HCT116 (cell line): ENCODE results near the gene BEND5. TPM values are rescaled to one million over a fixed set of nuclear protein-coding genes. Genes with fewer than 3 reads are reported as not detected.

Source experiments
- ATAC-seq: fragments of 200-7000 bp; cut with Tn5 transposase; 2 replicates; pipeline ENCODE4 v1.9.1; 2020; ENCODE audit warnings: mild to moderate bottlenecking, moderate library complexity
- BruUV-seq: library from RNA; stranded (reverse); fragments of 400-500 nt; replicated peaks from 2 replicates; lab custom pipeline; 2021; lab: Mats Ljungman, UMichigan
- CTCF ChIA-PET: fragments of 300-600 bp; sonication (Branson Sonifier 250); formaldehyde crosslinking; loops from one replicate; lab custom pipeline; 2021; ENCODE audit warnings: antibody characterized with exemption; lab: Charles Lee
- POLR2A ChIA-PET: fragments of 300-600, 350-600 bp; sonication (Branson Sonifier 250); formaldehyde crosslinking; loops from one replicate; lab custom pipeline; 2021; ENCODE audit warnings: antibody characterized with exemption; lab: Charles Lee
- RAD21 ChIA-PET, 2 experiments: fragments of 300-600 bp; sonication (Branson Sonifier 250); formaldehyde crosslinking; loops; one replicate each; lab custom pipeline; 2023; ENCODE audit warnings: low total read pairs in 2 of 2; ENCODE audit not compliant: uncharacterized antibody in 2 of 2, unreplicated experiment in 2 of 2, low non-redundant PET in 1 of 2; lab: Charles Lee
- DNase-seq: peaks from one replicate; pipeline ENCODE4 v3.0.0-alpha.2; 2010; ENCODE audit warnings: low read depth, low spot score
- H2AFZ ChIP-seq: fragments of 200-600 bp; shearing (Covaris generic), sonication (generic); 2 replicates; pipeline ENCODE4 v1.6.1; 2017; ENCODE audit warnings: low read depth, mixed run types, mixed read lengths, antibody characterized with exemption, low read length; ENCODE audit not compliant: poor library complexity, severe bottlenecking
- H3K27ac ChIP-seq: 2 replicates; pipeline ENCODE4 v1.5.1; 2012; ENCODE audit warnings: low read depth, low read length
- H3K27me3 ChIP-seq: fragments of 200-600 bp; sonication (generic); 2 replicates; pipeline ENCODE4 v1.6.1; 2016; ENCODE audit warnings: mixed run types, low read length, mixed read lengths; ENCODE audit not compliant: insufficient read depth
- H3K36me3 ChIP-seq, 2 experiments: fragments of 200-500 bp in 1 of 2; fragments of 200-600 bp in 1 of 2; sonication (Bioruptor generic) in 1 of 2; sonication (generic) in 1 of 2; 2 replicates each; pipeline versions ENCODE4 v1.5.1 to v1.6.1; 2014 to 2016; ENCODE audit warnings: low read length in 2 of 2, inconsistent platforms in 1 of 2, mixed read lengths in 1 of 2, mixed run types in 1 of 2; ENCODE audit not compliant: insufficient read depth in 2 of 2, control insufficient read depth in 1 of 2
- H3K4me1 ChIP-seq, 2 experiments: fragments of 200-600 bp in 1 of 2; sonication (generic) in 1 of 2; 2 replicates each; pipeline versions ENCODE4 v1.5.1 to v1.6.1; 2012 to 2017; ENCODE audit warnings: low read length in 2 of 2, inconsistent platforms in 1 of 2, mild to moderate bottlenecking in 1 of 2, mixed read lengths in 1 of 2, mixed run types in 1 of 2, moderate library complexity in 1 of 2; ENCODE audit not compliant: insufficient read depth in 2 of 2, control insufficient read depth in 1 of 2
- H3K4me2 ChIP-seq: fragments of 200-600 bp; sonication (generic); 2 replicates; pipeline ENCODE4 v1.6.1; 2017; ENCODE audit warnings: mixed run types, low read length, mixed read lengths
- H3K4me3 ChIP-seq, 2 experiments: fragments of 200-600 bp in 1 of 2; sonication (generic) in 1 of 2; replicated peaks in 1 of 2; 2 replicates each; pipeline ENCODE4 v1.5.1; 2011 to 2016; ENCODE audit warnings: low read length in 2 of 2, control low read depth in 1 of 2, low read depth in 1 of 2, mild to moderate bottlenecking in 1 of 2, mixed read lengths in 1 of 2, mixed run types in 1 of 2
- H3K79me2 ChIP-seq: fragments of 200-600 bp; sonication (generic); 2 replicates; pipeline ENCODE4 v1.6.1; 2017; ENCODE audit warnings: mild to moderate bottlenecking, mixed run types, low read length, moderate library complexity, mixed read lengths; ENCODE audit not compliant: insufficient read depth
- H3K9ac ChIP-seq: fragments of 200-600 bp; sonication (generic); 2 replicates; pipeline ENCODE4 v1.6.1; 2016; ENCODE audit warnings: low read length, mixed read lengths
- H3K9me2 ChIP-seq: fragments of 200-600 bp; sonication (generic), shearing (Covaris generic); 2 replicates; pipeline ENCODE4 v1.6.1; 2017; ENCODE audit warnings: mixed run types, mild to moderate bottlenecking, moderate library complexity; ENCODE audit not compliant: insufficient read depth
- H3K9me3 ChIP-seq, 2 experiments: fragments of 200-500 bp in 1 of 2; fragments of 200-600 bp in 1 of 2; sonication (Bioruptor generic) in 1 of 2; sonication (generic) in 1 of 2; 2 replicates each; pipeline ENCODE4 v1.6.1; 2014 to 2017; ENCODE audit warnings: low read length in 2 of 2, mixed read lengths in 2 of 2, inconsistent platforms in 1 of 2, low read depth in 1 of 2, mild to moderate bottlenecking in 1 of 2, mixed run types in 1 of 2, moderate library complexity in 1 of 2; ENCODE audit not compliant: control insufficient read depth in 1 of 2, insufficient read depth in 1 of 2
- H4K20me1 ChIP-seq: fragments of 200-600 bp; sonication (generic), shearing (Covaris generic); 2 replicates; pipeline ENCODE4 v1.6.1; 2017; ENCODE audit warnings: mixed run types, mild to moderate bottlenecking, moderate library complexity; ENCODE audit not compliant: insufficient read depth
- EZH2 ChIP-seq: fragments of 200-600 bp; sonication (generic); IDR thresholded peaks from 2 replicates; pipeline ENCODE4 v1.6.1; 2017; ENCODE audit warnings: antibody characterized with exemption, mixed run types
- EZH2phosphoT487 ChIP-seq: fragments of 200-600 bp; IDR thresholded peaks from 2 replicates; pipeline ENCODE4 v1.6.1; 2018; ENCODE audit warnings: antibody characterized with exemption, borderline replicate concordance
- POLR2A ChIP-seq: IDR thresholded peaks from 2 replicates; pipeline ENCODE4 v1.7.0; 2011; ENCODE audit warnings: borderline replicate concordance; ENCODE audit not compliant: insufficient read depth, insufficient read length; ENCODE audit errors: extremely low read depth
- intact Hi-C: fragments of 100-400 bp; cut with micrococcal nuclease; formaldehyde crosslinking; loops from 2 replicates; pipeline ENCODE4 v1.10.0; 2022
- total RNA-seq: library from RNA; stranded (reverse); gene quantifications from one replicate; pipeline ENCODE4 v1.2.1, GENCODE V29; 2021; ENCODE audit not compliant: unreplicated experiment
- TF ChIP-seq, protein P1 (sequence below), 3 experiments: fragments of 200-600 bp in 1 of 3; sonication (generic) in 1 of 3; IDR thresholded peaks in 2 of 3; conservative IDR thresholded peaks in 1 of 3; 2 replicates each; pipeline ENCODE4 v1.5.1; 2012 to 2017; ENCODE audit warnings: low read depth in 2 of 3, low read length in 2 of 3, antibody characterized with exemption in 1 of 3, borderline replicate concordance in 1 of 3, control low read depth in 1 of 3, mild to moderate bottlenecking in 1 of 3, mixed read lengths in 1 of 3, mixed run types in 1 of 3, moderate library complexity in 1 of 3; ENCODE audit not compliant: insufficient read depth in 1 of 3

The BEND5 gene
- total RNA-seq, 1 experiment from 2014 or later, result not detected

- peak; percentile 6 for DNase-seq
- intact Hi-C loops, result no loop called here
- CTCF ChIA-PET, result interaction anchor here (1.4 to 2.5 kb wide), 3 partner anchors 9 to 13 kb away, joined by 4 to 16 read pairs (median 6); no protein-coding TSS in a partner anchor
These were observed 88.5 kb downstream of the BEND5 start for GRCh38 chr1:48688102-48688760.

More at GRCh38 chr1:48688102-48688760, 88.5 kb downstream of the BEND5 start:
- TF ChIP-seq EZH2phosphoT487 (no peak), POLR2A (no peak), EZH2 (no peak)
- TF ChIP-seq, protein P1, sequence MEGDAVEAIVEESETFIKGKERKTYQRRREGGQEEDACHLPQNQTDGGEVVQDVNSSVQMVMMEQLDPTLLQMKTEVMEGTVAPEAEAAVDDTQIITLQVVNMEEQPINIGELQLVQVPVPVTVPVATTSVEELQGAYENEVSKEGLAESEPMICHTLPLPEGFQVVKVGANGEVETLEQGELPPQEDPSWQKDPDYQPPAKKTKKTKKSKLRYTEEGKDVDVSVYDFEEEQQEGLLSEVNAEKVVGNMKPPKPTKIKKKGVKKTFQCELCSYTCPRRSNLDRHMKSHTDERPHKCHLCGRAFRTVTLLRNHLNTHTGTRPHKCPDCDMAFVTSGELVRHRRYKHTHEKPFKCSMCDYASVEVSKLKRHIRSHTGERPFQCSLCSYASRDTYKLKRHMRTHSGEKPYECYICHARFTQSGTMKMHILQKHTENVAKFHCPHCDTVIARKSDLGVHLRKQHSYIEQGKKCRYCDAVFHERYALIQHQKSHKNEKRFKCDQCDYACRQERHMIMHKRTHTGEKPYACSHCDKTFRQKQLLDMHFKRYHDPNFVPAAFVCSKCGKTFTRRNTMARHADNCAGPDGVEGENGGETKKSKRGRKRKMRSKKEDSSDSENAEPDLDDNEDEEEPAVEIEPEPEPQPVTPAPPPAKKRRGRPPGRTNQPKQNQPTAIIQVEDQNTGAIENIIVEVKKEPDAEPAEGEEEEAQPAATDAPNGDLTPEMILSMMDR (IDR thresholded peaks at IDR 0.05 in 2 of 3, conservative IDR thresholded peaks at IDR 0.05 in 1 of 3; ENCODE audit: borderline replicate concordance in 1 of 3, insufficient read depth in 1 of 3, low read depth in 2 of 3, low read length in 2 of 3), result peak in 2 of 3 experiments; percentile 48 to 52; a peak in 4 of 6 replicates
- peak; percentile 91 for ATAC-seq
- Histone ChIP-seq H3K79me2 (no peaks in the 10 kb centered on the region), H2AFZ (no peak overlapping the region), H3K9ac (no peak overlapping the region), H3K27ac (no peak overlapping the region), H3K9me3 (no peaks in the 10 kb centered on the region), H3K4me3 (no peak overlapping the region), H4K20me1 (no peaks in the 10 kb centered on the region), H3K4me1 (no peaks in the 10 kb centered on the region), H3K4me2 (no peak overlapping the region), H3K36me3 (no peaks in the 10 kb centered on the region), H3K9me2 (no peaks in the 10 kb centered on the region), H3K27me3 (peaks cover 17% of the 10 kb centered on the region)
- BruUV-seq, result no TSS peak
- POLR2A ChIA-PET, result no interaction called here
- RAD21 ChIA-PET, result interaction anchor here in 1 of 2 experiments (1.6 kb wide), 1 partner anchor 11 kb away, joined by 3 read pairs; no protein-coding TSS in a partner anchor
